Skin of body (tissue), 2 donors: ENCODE data around the gene ADGRD1. TPM values are rescaled to one million over a fixed set of nuclear protein-coding genes. Genes with fewer than 3 reads are reported as not detected.

Experiments used
- DNase-seq: peaks from one replicate; lab custom pipeline; 2025; lab: John Stamatoyannopoulos, UW
- total RNA-seq: library from RNA; depleted of rRNA; stranded (reverse); fragments of >200 nt; gene quantifications from one replicate; pipeline ENCODE4 v1.2.3, GENCODE V29; 2014

ADGRD1 gene
- total RNA-seq, 1 donor from 2014 or later = 7.3 TPM

DNA sequence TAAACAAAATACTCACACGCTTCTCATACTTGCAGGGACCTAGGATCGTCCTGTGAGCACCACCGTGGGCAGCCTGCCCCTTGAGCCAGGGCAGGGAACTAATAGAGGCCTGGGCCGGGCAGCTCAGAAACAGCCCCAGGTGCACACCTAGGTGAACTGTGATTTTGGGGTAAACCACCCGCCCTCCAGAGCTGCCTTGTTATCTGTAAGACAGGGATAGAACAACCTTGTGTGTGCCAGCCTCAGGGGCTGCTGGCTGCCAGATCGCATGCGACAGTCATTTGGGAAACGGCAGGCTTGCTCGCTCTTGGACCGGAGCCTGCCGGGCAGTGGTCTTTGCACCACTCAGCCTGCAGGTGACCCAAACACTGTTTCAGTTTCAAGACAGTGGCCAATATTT, 86.8 kb downstream of the ADGRD1 start:
- no peak for DNase-seq

DNA sequence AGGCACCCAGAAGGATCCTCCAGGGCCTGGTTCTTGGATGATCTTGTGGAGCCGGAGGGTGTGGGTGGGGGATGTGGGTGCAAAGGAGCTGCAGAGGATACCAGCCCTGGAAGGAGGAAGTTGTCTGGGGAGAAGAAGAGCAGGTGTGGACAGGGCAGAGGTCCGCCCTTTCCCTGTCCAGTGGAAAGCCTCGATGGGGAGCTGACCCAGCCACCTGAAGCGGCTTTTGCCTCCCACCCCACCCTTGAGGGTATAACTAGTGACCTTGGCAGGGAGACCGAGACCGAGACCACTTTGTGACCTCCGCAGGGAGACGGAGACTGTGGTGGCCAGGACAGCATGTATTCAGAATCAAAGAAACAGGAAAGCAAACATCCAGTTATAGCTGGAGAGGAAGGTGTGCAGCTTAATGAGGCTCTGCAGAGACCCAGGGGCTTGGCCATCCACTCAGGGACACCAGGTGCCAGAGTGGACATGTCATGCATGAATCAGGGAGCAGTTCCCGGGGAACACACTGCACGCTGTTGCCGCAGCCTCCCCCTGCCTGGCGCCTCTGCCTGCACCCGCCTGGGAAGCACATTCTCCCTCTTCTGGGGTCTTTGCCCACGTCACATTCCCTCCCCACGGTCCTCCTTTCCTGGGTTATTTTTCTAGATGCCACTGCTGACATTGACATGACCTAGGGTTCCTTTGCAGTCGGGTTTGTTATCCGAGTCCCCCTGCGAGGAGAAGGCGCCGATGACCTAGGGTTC, 87.7 kb downstream of the ADGRD1 start:
- no peak for DNase-seq

DNA sequence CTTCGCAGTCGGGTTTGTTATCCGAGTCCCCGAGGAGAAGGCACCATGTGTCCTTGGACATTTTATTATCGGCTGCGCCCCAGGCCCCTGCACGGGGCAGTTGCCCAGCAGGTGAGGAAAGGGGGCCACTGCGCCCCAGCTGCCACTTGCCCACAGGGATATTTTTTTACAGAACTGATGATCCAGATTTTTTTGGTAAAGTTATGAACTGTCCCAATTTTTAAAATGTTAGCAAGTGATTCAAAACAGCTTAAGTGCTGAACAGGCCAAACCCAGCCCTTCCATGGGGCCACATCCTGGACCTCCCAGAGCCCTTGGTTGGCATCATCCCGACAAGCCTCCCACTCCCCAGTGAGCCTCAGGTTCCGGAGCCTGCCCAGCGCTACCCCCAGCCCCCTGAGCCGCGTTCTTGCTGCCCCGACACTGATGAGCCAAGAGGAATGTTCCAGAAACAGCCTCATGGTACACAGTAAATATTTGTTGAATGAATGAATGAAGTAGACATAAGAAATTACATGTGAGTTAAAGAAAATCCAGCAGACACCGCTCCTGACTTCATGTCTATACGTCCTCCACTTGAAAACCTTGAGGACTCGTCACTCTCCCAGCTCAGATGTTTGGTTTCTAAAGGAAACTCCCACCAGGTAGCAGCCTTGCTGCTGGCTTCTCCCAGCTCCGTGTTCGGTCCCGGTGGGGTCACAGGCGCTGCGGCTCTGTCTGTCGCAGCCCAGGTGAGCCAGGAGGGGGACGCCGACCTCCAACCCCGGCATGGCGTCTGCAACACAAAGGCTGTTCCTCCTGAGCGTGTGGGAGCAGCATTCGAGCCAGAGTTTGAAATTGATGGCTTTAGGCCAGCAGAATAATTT, 88.5 kb downstream of the ADGRD1 start:
- DNase-seq = no peak

DNA sequence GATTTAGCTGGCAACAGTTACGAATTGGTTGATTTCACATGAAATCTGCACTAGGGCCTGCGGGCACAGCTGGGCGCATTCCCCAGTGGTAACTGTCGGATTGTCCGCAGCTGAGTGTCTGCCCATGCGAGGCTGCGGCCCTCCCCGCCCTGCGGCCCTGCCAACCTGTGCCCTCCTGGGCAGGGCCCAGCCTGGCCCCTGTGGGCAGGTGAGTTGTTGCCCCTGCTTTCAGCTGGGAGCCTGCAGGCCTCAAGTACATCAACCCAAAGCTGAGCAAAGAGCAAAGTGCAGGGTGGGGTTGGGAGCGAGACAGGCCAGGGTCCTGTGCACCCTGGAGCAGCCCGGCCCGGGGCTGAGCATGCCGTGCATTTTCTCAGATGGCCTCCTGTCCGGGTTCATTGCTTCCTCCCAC, 89.1 kb downstream of the ADGRD1 start:
- no peak for DNase-seq

DNA sequence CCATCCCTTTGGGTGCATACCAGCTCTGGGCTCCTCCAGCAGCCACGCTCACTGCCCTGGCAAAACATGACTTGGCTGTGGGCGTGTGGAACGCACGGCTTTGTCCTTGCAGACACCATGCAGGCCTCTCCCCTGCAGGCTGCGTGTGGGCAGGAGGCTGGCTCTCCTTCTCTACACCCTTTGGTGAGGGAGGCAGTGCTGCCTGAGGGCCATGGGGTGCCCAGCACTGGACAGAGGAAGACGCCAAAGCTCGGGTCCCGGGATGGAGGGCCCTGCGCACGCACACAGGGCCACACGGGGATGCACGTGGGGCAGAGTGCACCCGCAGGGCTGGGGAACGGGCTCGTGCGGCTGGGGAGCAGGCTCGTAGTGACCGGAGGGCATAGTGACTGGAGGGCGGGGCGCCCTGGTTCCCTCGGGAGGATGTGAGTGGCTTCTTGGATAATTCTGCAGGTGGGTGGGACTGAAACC, 89.7 kb downstream of the ADGRD1 start:
- no peak for DNase-seq

DNA sequence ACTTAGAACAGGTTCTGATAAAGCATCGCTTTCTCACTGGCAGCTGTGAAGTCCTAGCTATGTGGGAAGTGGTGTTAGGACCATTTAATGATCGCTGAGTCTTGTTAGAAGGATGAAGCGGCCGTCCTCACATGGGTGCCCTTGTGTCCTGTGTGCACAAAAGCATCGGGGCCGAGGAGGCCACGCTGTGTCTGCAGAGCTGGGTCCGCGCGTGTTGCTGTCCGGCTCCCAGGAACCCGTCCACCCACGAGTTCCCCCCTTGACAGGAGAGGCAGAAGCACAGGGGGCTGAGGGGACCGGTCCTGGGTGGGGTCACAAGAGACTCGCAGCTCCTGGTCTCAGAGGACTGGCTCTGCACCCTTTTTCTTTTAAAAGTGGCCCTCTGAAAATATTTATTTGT, 90.4 kb downstream of the ADGRD1 start:
- DNase-seq = no peak

DNA sequence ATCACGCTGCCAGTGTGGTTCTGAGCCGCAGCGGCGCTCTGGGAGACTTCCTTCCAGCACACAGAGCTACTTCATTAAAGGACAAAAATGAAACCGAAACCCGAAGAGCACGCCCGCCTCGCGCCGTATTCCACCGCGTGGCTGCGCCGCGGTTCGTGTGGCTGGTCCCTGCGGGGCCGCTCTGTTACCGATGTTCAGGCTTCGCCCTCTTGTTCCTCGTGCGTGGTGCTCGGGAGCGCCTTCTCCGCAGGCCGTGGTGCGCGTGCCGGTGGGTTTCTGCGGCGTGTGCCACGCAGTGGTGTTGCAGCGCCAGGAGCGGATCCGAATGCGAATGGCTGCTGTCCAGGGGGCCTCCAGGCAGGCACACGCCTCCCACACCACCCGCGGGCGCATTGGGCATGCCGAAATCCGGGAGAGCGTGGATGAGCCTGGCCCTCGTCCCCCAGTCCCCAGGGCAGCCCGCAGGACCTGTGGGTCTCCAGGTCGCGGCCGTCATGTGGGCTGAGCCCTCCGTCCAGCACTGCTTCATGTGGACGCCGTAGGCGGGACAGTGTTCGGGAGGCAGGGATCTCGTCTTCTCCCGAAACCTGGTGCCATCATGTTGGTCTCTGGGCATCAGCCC, 91.2 kb downstream of the ADGRD1 start:
- no peak for DNase-seq

DNA sequence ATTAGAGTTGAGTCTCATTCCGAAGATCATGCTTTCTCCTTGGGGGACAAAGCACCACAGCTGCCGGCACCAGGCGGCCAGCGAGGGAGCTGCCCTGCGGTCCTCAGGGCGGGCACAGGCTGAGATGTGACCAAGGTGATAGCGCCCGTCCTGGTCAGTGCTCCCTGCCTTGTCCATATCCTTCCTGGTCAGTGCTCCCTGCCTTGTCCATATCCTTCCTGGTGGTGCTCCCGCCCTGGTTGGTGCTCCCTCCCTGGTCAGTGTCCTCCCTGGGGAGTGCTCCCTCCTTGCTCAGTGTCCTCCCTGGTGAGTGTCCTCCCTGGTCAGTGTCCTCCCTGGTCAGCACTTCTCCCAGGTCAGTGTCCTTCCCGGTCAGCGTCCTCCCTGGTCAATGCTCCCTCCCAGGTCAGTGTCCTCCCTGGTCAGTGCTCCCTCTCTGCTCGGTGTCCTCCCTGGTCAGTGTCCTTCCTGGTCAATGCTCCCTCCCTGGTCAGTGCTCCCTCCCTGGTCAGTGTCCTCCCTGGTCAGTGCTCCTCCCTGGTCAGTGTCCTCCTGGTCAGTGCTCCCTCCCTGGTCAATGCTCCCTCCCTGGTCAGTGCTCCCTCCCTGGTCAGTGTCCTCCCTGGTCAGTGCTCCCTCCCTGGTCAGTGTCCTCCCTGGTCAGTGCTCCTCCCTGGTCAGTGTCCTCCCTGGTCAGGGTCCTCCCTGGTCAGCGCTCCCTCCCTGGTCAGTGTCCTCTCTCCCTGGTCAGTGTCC, 92.2 kb downstream of the ADGRD1 start:
- DNase-seq = no peak

DNA sequence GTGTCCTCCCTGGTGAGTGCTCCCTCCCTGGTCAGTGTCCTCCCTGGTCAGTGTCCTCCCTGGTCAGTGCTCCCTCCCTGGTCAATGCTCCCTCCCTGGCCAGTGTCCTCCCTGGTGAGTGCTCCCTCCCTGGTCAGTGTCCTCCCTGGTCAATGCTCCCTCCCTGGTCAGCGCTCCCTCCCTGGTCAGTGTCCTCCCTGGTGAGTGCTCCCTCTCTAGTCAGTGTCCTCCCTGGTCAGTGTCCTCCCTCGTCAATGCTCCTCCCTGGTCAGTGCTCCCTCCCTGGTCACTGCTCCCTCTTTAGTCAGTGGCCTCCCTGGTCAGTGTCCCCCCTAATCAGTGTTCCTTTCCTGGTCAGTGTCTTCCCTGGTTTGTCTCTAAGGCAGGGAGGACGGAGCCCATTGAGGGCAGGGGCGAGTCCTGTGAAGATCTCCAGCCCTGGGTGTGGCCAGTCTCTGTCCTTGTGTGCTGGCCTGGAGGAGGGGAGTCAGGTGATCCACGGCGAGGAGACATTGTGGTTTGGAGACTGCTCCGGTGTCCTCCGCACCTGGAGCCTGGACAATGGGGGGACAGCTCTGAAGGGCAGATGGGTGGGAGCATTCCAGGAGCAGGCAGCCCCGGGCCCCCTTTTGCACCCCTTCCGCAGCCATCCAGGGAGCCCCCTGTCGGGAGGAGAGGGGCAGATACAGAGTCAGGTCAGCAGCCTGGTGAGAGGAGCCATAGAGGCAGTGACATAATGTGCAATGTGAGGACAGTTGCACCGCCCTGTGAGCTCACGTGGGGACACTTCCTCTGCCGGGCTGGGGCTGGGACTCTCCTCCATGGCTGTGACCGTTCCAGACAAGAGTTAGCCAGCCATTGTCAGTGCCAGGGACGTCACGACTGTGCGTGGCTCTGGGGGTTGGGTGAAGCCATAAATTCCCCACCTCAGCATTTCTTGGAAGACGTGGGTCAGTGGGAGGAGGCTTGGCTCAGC, 93.4 kb downstream of the ADGRD1 start:
- DNase-seq = no peak

DNA sequence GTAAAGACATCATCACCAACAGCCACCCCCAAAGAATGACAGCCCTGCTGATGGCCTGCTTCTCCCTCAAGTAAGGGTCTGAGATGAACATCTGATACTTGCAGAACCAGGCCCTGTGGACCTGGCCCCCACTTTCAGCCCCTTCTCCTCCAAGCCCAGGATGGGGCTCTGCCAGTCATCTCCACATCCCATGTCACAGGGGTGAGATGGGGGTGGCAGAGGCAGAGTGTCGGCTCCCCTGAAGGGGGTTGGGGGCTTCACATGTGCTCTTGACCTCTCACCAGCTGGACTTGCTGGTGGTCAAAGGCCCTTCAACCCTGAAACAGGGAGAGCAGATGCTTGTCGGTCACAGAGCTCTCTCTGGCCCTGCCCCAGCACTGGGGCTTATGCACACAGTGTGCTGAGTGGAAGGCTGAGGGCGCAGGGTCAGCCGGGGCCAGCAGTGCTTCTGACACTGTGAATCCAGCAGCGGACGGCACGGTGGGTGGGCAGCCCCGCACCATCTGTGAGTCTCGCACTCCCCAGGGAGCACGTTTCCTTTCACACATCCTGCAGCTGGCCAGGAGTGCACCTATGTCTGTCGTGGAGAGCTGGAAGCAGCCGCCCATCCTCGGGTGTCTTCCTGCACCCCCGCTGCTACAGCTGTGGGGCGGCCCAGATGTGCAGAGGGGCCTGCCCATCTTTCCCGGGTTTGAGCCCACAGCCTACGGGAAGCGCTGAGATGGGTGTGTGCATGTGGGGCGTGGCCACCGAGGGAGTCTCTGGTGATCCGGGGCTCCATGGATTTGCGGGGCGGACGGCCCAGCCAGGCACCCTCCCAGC, 94.3 kb downstream of the ADGRD1 start:
- DNase-seq = peak; percentile 58

DNA sequence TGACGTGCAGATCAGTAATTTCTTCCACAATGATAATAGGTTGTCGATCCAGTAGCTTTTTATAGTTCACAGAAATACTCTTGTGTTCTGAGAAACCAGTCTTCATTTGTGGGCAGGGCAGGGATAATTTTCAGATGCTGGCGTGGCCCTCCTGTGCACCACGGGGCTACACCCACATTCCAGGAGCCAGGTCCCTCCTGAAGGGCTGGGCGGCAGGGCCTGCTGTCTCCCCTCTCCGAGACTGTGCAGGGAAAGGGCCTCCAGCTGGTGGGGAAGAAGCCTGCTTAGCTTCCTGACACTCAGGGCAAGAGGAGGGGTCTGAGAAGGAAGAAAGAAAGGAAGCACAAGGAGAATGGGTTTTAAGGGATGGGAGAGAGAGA, 94.9 kb downstream of the ADGRD1 start:
- no peak for DNase-seq

DNA sequence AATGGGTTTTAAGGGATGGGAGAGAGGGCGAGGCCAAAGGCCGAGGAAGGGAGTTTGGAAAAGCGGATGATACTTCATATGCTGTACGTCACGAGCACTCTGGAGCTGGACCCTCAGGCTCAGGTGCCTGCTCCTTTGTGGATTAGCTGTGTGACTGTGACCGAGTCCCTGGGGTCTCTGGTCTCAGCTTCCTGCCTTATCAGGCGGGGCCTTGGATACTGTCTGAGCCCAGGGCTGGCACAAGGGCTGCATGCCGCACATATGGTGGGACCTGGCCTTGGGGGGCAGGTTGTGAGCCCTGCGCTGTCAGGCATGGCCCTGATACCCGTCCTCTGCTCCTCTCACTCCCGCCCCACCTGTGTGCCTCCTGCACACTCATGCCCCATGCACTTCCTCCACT, 95.3 kb downstream of the ADGRD1 start:
- no peak for DNase-seq

DNA sequence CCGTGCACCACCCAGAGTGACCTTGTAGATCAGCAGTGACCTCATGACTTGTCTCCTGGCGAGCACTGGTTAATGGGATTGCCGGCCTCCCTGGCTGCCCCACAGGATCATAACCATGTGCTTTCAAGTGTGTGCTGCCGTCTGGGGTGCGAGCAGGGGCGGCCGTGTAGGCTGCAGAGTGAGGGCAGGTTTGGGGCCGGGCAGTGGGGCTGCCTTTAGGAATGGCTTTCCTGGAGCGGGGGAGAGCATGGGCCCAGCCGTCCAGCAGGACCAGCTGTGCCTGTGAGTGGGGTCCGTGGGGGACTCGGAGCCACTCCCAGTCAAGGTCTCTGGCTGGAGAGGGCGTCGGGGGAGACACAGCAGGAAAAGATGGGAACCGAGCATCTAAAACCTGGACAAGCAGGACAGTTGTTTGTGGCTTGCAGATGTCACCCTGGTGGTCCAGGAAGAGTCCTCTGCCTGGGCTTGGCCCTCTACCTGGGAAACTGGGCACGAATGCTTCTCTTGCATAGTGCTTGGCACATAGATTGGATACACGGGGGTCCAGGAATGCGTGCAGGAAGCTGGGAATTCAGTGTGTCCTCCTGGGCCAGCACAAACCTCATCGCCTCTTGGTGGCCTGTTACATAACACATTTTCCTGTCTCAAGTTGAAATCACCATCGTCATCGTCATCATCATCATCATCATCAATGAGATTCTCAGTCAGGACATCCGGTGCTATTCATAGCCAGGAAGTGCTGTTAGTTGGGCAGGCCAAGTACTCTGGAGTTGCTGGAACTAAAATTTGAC, 96.0 kb downstream of the ADGRD1 start:
- no peak for DNase-seq

DNA sequence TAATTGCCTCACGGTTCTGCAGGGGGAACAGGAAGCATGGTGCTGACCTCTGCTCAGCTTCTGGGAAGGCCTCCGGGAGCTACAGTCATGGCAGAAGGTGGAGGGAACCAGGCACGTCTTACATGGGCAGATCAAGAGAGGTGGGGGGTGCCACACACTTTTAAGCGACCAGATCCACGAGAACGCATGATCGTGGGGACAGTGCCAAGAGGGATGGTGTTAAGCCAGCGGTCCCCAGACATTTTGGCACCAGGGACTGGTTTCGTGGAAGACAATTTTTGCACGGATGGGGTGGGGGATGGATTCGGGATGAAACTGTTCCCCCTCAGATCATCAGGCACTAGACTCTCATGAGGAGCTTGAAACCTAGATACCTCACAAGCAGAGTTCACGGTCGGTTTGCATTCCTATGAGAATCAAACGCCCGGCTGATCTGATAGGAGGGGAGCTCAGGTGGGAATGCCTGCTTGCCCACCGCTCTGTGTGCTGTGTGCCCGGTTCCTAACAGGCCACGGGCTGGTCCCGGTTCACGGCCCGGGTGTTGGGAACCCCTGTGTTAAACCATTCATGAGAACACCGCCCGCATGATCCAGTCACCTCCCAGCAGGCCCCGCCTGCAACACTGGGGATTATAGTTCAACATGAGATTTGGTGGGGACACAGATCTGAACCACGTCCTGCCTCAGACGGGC, 96.9 kb downstream of the ADGRD1 start:
- DNase-seq = no peak

DNA sequence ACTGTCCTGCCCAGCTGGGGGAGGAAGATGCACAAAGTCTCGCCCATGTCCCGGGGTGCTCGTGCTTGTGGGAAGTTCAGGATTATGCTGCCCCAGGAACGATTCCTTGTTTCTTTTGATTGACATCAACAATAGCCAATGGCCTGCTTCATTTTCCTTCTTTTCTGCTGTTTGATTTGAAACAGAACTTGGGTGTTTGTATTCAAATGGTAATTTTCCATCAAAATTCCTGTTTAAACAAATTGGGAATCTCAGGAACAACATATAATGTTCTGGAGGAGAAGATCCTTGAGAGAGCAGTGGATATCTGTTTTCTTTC, 97.4 kb downstream of the ADGRD1 start:
- no peak for DNase-seq

DNA sequence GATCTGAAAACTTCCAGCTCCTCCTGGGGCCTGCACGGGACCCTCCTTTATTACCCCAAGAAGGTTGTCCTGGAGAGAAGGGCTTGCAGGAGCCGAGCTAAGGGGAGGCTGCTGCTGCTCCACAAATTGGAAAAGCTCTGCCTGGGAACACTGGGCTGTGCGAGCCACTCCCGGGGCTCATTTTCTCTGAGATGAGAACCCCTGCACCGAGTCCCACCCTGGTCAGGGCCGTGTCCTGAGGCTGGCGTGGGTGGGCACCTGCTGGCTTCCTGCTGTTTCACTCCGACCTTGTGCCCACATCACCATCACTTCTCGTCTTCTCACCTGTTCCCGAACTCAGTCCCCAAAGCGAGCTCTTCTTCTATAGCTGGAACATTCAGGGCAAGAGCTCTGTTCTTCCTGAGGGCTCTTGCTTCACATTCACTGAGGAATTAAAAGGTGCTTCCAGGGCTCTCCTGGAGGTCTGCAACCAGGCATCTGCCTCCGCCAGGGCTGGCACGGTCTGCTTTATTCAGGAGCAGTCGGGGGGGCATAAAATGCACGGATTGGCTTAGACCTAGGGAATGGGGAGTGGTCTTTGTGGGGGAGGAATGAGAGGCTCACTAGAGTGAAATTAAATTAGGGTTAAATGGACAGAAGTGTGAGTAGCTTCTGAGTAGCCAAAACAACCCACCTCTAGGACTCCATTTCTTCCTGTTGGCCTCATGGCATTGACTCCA, 98.5 kb downstream of the ADGRD1 start:
- DNase-seq = no peak

DNA sequence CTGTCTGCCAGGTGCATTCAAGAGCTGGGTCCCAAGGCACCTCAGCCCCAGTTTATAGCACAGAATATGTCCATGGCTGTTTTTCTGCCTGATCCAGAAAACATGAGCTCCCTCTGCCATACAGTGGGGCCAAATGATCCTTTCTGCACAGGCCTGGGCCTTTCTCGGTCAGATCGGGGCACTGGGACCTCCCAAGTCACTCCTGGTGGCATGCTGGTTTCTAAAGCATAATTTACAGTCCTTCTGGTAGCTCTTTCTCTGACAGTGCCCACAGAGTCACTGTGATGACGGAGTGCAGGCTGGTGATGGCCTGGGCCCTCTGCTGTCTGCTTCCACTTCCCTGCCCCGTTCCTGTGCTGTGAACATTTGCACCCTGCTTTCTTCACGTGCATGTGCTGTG, 99.2 kb downstream of the ADGRD1 start:
- no peak for DNase-seq

DNA sequence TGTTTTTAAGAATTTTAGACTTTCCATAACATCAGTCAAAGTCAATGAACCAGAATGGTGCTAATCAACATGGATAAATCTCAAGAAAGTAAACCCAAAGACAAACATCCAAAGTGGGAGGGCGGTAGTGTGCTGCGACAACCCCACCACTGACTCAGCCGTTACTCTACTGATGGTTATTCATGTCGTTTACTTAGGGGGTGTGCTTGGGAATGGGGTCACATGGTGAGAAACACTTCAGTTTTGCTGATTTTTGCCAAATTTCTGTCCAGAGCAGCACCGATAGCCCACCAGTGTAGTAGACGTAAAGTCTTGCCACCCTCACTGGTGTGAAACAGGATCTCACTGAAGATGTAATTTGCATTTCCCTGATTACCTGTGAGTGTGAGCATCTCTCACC, 99.9 kb downstream of the ADGRD1 start:
- DNase-seq = no peak
